Esophagus muscularis mucosa (tissue), 3 donors: Measurements from ENCODE around the gene PSG11.
"Not testable (repeated sequence)": the region's sequence is repeated elsewhere in the genome, so short reads cannot be mapped to it uniquely, and the experiment has no call there.

ENCODE experiments used
- POLR2A ChIP-seq: fragments of 450-650 bp; IDR thresholded peaks from one replicate; pipeline ENCODE4 v1.6.1; 2017; ENCODE audit warnings: antibody characterized with exemption, moderate library complexity, mild to moderate bottlenecking, low read depth
- TF ChIP-seq, protein P1 (sequence below), 3 experiments: fragments of 200-600 bp in 2 of 3; fragments of 450-650 bp in 1 of 3; sonication (generic) in 2 of 3; IDR thresholded peaks; one replicate each; pipeline ENCODE4 v1.5.1; 2017 to 2019; ENCODE audit warnings: antibody characterized with exemption in 3 of 3, mild to moderate bottlenecking in 2 of 3, moderate library complexity in 1 of 3

DNA sequence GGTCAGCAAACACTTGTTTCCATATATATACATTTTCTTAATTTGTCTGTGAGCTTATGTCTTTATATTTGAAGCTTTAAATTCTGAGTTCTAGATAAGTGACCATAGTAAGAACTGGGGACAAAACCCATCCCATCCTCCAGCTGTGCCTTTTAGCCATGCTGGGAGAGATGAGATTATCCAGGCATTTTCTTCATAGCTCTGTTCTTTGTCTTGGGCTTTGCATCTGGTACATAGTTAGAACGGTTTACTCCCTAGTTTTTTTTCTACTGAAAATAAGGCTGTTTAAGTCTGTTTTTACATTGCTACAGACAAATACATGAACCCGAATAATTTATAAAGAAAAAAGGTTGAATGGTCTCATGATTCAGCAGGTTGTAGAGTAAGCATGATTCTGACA is 20.3 kb upstream of the PSG11 start:
- TF ChIP-seq POLR2A: not testable (repeated sequence)
- TF ChIP-seq, protein P1, sequence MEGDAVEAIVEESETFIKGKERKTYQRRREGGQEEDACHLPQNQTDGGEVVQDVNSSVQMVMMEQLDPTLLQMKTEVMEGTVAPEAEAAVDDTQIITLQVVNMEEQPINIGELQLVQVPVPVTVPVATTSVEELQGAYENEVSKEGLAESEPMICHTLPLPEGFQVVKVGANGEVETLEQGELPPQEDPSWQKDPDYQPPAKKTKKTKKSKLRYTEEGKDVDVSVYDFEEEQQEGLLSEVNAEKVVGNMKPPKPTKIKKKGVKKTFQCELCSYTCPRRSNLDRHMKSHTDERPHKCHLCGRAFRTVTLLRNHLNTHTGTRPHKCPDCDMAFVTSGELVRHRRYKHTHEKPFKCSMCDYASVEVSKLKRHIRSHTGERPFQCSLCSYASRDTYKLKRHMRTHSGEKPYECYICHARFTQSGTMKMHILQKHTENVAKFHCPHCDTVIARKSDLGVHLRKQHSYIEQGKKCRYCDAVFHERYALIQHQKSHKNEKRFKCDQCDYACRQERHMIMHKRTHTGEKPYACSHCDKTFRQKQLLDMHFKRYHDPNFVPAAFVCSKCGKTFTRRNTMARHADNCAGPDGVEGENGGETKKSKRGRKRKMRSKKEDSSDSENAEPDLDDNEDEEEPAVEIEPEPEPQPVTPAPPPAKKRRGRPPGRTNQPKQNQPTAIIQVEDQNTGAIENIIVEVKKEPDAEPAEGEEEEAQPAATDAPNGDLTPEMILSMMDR (IDR thresholded peaks at IDR 0.05): not testable (repeated sequence)
